ENCODE data around the gene SULT4A1.

- TF ChIP-seq CTCF (IDR thresholded peaks at IDR 0.05; ENCODE audit: poor library complexity) (no peak), EZH2 (IDR thresholded peaks at IDR 0.05; ENCODE audit: borderline replicate concordance) (no peak)
Observed at GRCh38 chr22:43900206-43900605, 37.9 kb upstream of the SULT4A1 start.

Data from hepatocyte (in vitro differentiated cells).